22Rv1 (cell line): ENCODE measurements around the gene INPP5A.

Source experiments
- CTCF ChIP-seq: fragments of 450-650 bp; IDR thresholded peaks from 2 replicates; pipeline ENCODE4 v1.5.1; 2017; ENCODE audit warnings: mild to moderate bottlenecking
- ZFX ChIP-seq: fragments of 450-650 bp; IDR thresholded peaks from 2 replicates; pipeline ENCODE4 v1.6.1; 2017; ENCODE audit warnings: antibody characterized with exemption, borderline replicate concordance

- TF ChIP-seq ZFX (no peak), CTCF (no peak)
Measured at GRCh38 chr10:132777441-132777840, 239.9 kb downstream of the INPP5A start.
